Muscle of leg (tissue), 11 donors: ENCODE results near the gene LPP. TPM values are rescaled to one million over a fixed set of nuclear protein-coding genes. Genes with fewer than 3 reads are reported as not detected.

Source experiments
- DNase-seq: peaks from one replicate; pipeline ENCODE4 v3.0.0; 2013
- H3K27ac ChIP-seq: one replicate; pipeline ENCODE4 v1.5.1; 2013; ENCODE audit warnings: mild to moderate bottlenecking, low read length, control low read depth
- H3K27me3 ChIP-seq: one replicate; pipeline ENCODE4 v1.6.1; 2013; ENCODE audit warnings: low read length; ENCODE audit not compliant: control insufficient read depth, insufficient read depth
- H3K36me3 ChIP-seq: one replicate; pipeline ENCODE4 v1.6.1; 2013; ENCODE audit warnings: low read length; ENCODE audit not compliant: control insufficient read depth, insufficient read depth
- H3K4me1 ChIP-seq: one replicate; pipeline ENCODE4 v1.6.1; 2013; ENCODE audit warnings: low read length; ENCODE audit not compliant: control insufficient read depth, insufficient read depth
- H3K4me3 ChIP-seq: one replicate; pipeline ENCODE4 v1.5.1; 2013; ENCODE audit warnings: low read length, control low read depth
- H3K9me3 ChIP-seq: replicated peaks from 2 replicates; pipeline ENCODE4 v1.6.1; 2013; ENCODE audit warnings: low read depth, low read length; ENCODE audit not compliant: control insufficient read depth
- WGBS: methylation state at CpG from one replicate; pipeline ENCODE4 v1.1.5; 2013; ENCODE audit warnings: missing lambda C conversion rate; ENCODE audit not compliant: insufficient coverage; 5-methylcytosine and 5-hydroxymethylcytosine counted together
- polyA plus RNA-seq, 8 donors: library from polyadenylated mRNA; unstranded; fragments of 120-200 nt; gene quantifications; one replicate each; pipeline versions ENCODE4 v1.2.1 to v1.2.3, GENCODE V29; 2013; ENCODE audit warnings: inconsistent platforms in 1 of 8, low replicate concordance in 1 of 8; ENCODE audit not compliant: insufficient read length in 8 of 8, insufficient read depth in 1 of 8
- total RNA-seq: library from RNA; stranded (reverse); fragments of 120-200 nt; gene quantifications from one replicate; pipeline ENCODE4 v1.2.4, GENCODE V29; 2013

LPP gene
- total and polyA plus RNA-seq, 9 donors: 8.9 to 24.3 (median 13.5) TPM

- WGBS: 100% methylated on average over 1 of the region's 1 CpG
- Histone ChIP-seq H3K27me3 (no peaks in the 10 kb centered on the region), H3K9me3 (no peaks in the 10 kb centered on the region), H3K27ac (no peak overlapping the region), H3K4me1 (peaks cover 6% of the 10 kb centered on the region), H3K36me3 (peaks cover 6% of the 10 kb centered on the region), H3K4me3 (no peak overlapping the region)
- no peak for DNase-seq
Measured at GRCh38 chr3:188489639-188490405, 335.9 kb downstream of the LPP start.

GRCh38 chr3:188490416-188490815 lies 336.5 kb downstream of the LPP start:
- no peaks in the 10 kb centered on the region for H3K27me3 ChIP-seq
- no CpG with 5 or more reads among the region's 11 CpGs for WGBS
- peaks cover 4% of the 10 kb centered on the region for H3K36me3 ChIP-seq
- DNase-seq: no peak
- no peak overlapping the region for H3K4me3 ChIP-seq
- H3K4me1 ChIP-seq: peaks cover 6% of the 10 kb centered on the region
- no peak overlapping the region for H3K27ac ChIP-seq
- no peaks in the 10 kb centered on the region for H3K9me3 ChIP-seq

- H3K4me1 ChIP-seq: peaks cover 6% of the 10 kb centered on the region
- H3K4me3 ChIP-seq: no peak overlapping the region
- WGBS: 70% methylated on average over 1 of the region's 1 CpG
- peaks cover 4% of the 10 kb centered on the region for H3K36me3 ChIP-seq
- H3K27me3 ChIP-seq: no peaks in the 10 kb centered on the region
- H3K9me3 ChIP-seq: no peaks in the 10 kb centered on the region
- H3K27ac ChIP-seq: no peak overlapping the region
- peak; percentile 61 for DNase-seq
Measured at GRCh38 chr3:188491276-188491687, 337.3 kb downstream of the LPP start.

GRCh38 chr3:188496390-188496789 lies 342.4 kb downstream of the LPP start:
- no CpG with 5 or more reads among the region's 3 CpGs for WGBS
- Histone ChIP-seq H3K27me3 (no peaks in the 10 kb centered on the region), H3K4me1 (peaks cover 2% of the 10 kb centered on the region), H3K36me3 (no peaks in the 10 kb centered on the region), H3K27ac (no peak overlapping the region), H3K4me3 (no peak overlapping the region), H3K9me3 (no peaks in the 10 kb centered on the region)
- no peak for DNase-seq

GRCh38 chr3:188497021-188497420 lies 343.1 kb downstream of the LPP start:
- DNase-seq: no peak
- Histone ChIP-seq H3K9me3 (peaks cover 2% of the 10 kb centered on the region), H3K27ac (no peak overlapping the region), H3K27me3 (no peaks in the 10 kb centered on the region), H3K4me1 (no peaks in the 10 kb centered on the region), H3K36me3 (no peaks in the 10 kb centered on the region), H3K4me3 (no peak overlapping the region)
- no CpG with 5 or more reads among the region's 4 CpGs for WGBS

GRCh38 chr3:188503647-188504046 lies 349.7 kb downstream of the LPP start:
- H3K4me1 ChIP-seq: peaks cover 3% of the 10 kb centered on the region
- no peaks in the 10 kb centered on the region for H3K27me3 ChIP-seq
- H3K27ac ChIP-seq: no peak overlapping the region
- DNase-seq: no peak
- peaks cover 7% of the 10 kb centered on the region for H3K9me3 ChIP-seq
- H3K36me3 ChIP-seq: no peaks in the 10 kb centered on the region
- H3K4me3 ChIP-seq: no peak overlapping the region
- no CpG with 5 or more reads among the region's 3 CpGs for WGBS

GRCh38 chr3:188505151-188505550 lies 351.2 kb downstream of the LPP start:
- Histone ChIP-seq H3K36me3 (no peaks in the 10 kb centered on the region), H3K4me1 (peaks cover 3% of the 10 kb centered on the region), H3K27me3 (no peaks in the 10 kb centered on the region), H3K4me3 (no peak overlapping the region), H3K9me3 (peaks cover 7% of the 10 kb centered on the region), H3K27ac (no peak overlapping the region)
- 80% methylated on average over 1 of the region's 3 CpGs for WGBS
- peak; percentile 11 for DNase-seq

GRCh38 chr3:188505911-188506310 lies 352.0 kb downstream of the LPP start:
- H3K27ac ChIP-seq: no peak overlapping the region
- H3K4me1 ChIP-seq: peaks cover 3% of the 10 kb centered on the region
- no peaks in the 10 kb centered on the region for H3K36me3 ChIP-seq
- WGBS: 100% methylated on average over 1 of the region's 2 CpGs
- no peak for DNase-seq
- no peak overlapping the region for H3K4me3 ChIP-seq
- H3K9me3 ChIP-seq: peaks cover 7% of the 10 kb centered on the region
- H3K27me3 ChIP-seq: no peaks in the 10 kb centered on the region

GRCh38 chr3:188506446-188506845 lies 352.5 kb downstream of the LPP start:
- no peaks in the 10 kb centered on the region for H3K36me3 ChIP-seq
- no peak overlapping the region for H3K27ac ChIP-seq
- H3K27me3 ChIP-seq: no peaks in the 10 kb centered on the region
- WGBS: no CpG with 5 or more reads among the region's 1 CpG
- no peak overlapping the region for H3K4me3 ChIP-seq
- DNase-seq: no peak
- peaks cover 3% of the 10 kb centered on the region for H3K4me1 ChIP-seq
- H3K9me3 ChIP-seq: peaks cover 7% of the 10 kb centered on the region

- WGBS: 75% methylated on average over 3 of the region's 5 CpGs
- H3K9me3 ChIP-seq: peaks cover 5% of the 10 kb centered on the region
- no peaks in the 10 kb centered on the region for H3K36me3 ChIP-seq
- H3K27ac ChIP-seq: peak overlapping the region; percentile 32
- peak; percentile 74 for DNase-seq
- H3K4me1 ChIP-seq: peaks cover 3% of the 10 kb centered on the region
- H3K27me3 ChIP-seq: no peaks in the 10 kb centered on the region
- no peak overlapping the region for H3K4me3 ChIP-seq
Measured at GRCh38 chr3:188507244-188507720, 353.3 kb downstream of the LPP start.
